Epithelial cell of esophagus (primary cell): Measurements from ENCODE around the gene FCHSD2.
A peak's percentile ranks its signal among the peaks of the same experiment; 100 is the strongest.

Experiments
- DNase-seq: peaks from one replicate; pipeline ENCODE4 v3.0.0; 2010; ENCODE audit warnings: low read depth
- H3K4me3 ChIP-seq: 2 replicates; pipeline ENCODE4 v1.5.1; 2011; ENCODE audit warnings: mild to moderate bottlenecking, low read length, control low read depth
- CTCF ChIP-seq: IDR thresholded peaks from 2 replicates; pipeline ENCODE4 v1.5.1; 2011; ENCODE audit warnings: low read depth, mild to moderate bottlenecking, low read length, control low read depth, inconsistent platforms; ENCODE audit not compliant: insufficient read depth; ENCODE audit errors: missing control alignments

FCHSD2 gene

GRCh38 chr11:73177778-73178539 lies 35.8 kb upstream of the FCHSD2 start:
- DNase-seq: peak; percentile 82
- TF ChIP-seq CTCF: peak; percentile 83
- no peak overlapping the region for H3K4me3 ChIP-seq

- DNase-seq: peak; percentile 47
- TF ChIP-seq CTCF: no peak
- H3K4me3 ChIP-seq: no peak overlapping the region
Observed at GRCh38 chr11:73177380-73177777, 35.3 kb upstream of the FCHSD2 start.

- no peak for TF ChIP-seq CTCF
- H3K4me3 ChIP-seq: no peak overlapping the region
- peak; percentile 75 for DNase-seq
Observed at GRCh38 chr11:73176874-73177155, 34.7 kb upstream of the FCHSD2 start.

- no peak for TF ChIP-seq CTCF
- DNase-seq: no peak
Observed at GRCh38 chr11:73176145-73176873, 34.2 kb upstream of the FCHSD2 start.

GRCh38 chr11:73175551-73176144 lies 33.5 kb upstream of the FCHSD2 start:
- no peak for TF ChIP-seq CTCF
- H3K4me3 ChIP-seq: no peak overlapping the region
- DNase-seq: no peak

More at GRCh38 chr11:73176145-73176873, 34.2 kb upstream of the FCHSD2 start:
- no peak overlapping the region for H3K4me3 ChIP-seq

- no peak for TF ChIP-seq CTCF
- no peak for DNase-seq
Observed at GRCh38 chr11:73174495-73174791, 32.3 kb upstream of the FCHSD2 start.

More at GRCh38 chr11:73174495-73174791, 32.3 kb upstream of the FCHSD2 start:
- no peak overlapping the region for H3K4me3 ChIP-seq
